Measurements from ENCODE around the gene NOS3. TPM values are rescaled to one million over a fixed set of nuclear protein-coding genes. Genes with fewer than 3 reads are reported as not detected.
A peak's percentile ranks its signal among the peaks of the same experiment; 100 is the strongest.
"Not testable (repeated sequence)": the region's sequence is repeated elsewhere in the genome, so short reads cannot be mapped to it uniquely, and the experiment has no call there.

Gene NOS3
- total RNA-seq, 1 experiment from 2014 or later = 0.66 TPM

DNA sequence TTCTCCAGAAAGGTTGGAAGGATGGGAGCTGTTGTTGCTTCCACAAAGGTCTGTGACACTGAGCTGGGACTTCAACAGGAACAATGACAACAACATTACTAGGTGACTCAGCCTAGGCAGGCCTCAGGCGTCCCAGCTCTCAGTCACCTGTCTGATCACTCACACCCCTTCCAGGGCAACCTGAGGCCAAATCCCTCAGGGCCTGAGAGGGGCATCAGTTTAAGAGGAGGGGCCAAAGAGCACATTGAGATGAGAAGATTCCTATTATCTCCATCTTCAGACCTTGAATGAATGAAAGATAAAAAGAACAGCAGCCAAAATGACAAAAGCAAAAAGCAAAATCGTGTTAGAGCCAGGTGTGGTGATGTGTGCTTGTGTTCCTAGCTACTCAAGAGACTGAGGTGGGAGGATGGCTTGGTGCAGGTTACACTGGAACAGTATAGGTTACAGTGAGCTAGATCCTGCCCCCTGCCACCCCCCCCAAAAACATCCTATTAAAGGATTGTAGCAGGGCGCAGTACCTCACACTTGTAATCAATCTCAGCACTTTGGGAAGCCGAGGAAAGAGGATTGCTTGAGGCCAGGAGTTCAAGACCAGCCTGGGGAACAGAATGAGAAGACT, 33.7 kb downstream of the NOS3 start, which contains the start of gene ATG9B:
Gene ATG9B (minus strand): TSS at position 60 of the 622 bp plus-strand sequence. CDS start 71 bp downstream, outside the sequence.
- Histone ChIP-seq H3K4me3 (ENCODE audit: low read length) (no peak within 1 kb of the TSS), H3F3A (ENCODE audit: low read length, unreplicated experiment) (no peaks in the 10 kb centered on the region), H3K79me2 (ENCODE audit: low read length) (peaks cover 9% of the 10 kb centered on the region), H3K36me3 (ENCODE audit: low read depth, low read length) (no peaks in the 10 kb centered on the region), H3K4me1 (ENCODE audit: insufficient read depth, low read length) (peaks cover 42% of the 10 kb centered on the region), H3K4me2 (ENCODE audit: low read length) (peak within 1 kb of the TSS; percentile 9; the same call in 1 of the 2 replicates), H4K20me1 (ENCODE audit: low read length) (no peaks in the 10 kb centered on the region), H2AFZ (ENCODE audit: low read length) (no peak within 1 kb of the TSS), H3K27me3 (ENCODE audit: low read length) (no peaks in the 10 kb centered on the region), H3K9me3 (ENCODE audit: low read length) (no peaks in the 10 kb centered on the region), H3K9ac (ENCODE audit: low read length) (no peak within 1 kb of the TSS), H3K27ac (ENCODE audit: low read length) (no peak within 1 kb of the TSS), H3K9me2 (replicated peaks; ENCODE audit: low read length) (no peaks in the 10 kb centered on the region)
- intact Hi-C loops (cut with micrococcal nuclease) = no loop called here
- no TSS peak for BruUV-seq (replicated peaks)
- TF ChIP-seq CTCF (conservative IDR thresholded peaks at IDR 0.05; ENCODE audit: low read depth, low read length) (no peak), EZH2phosphoT487 (IDR thresholded peaks at IDR 0.05; ENCODE audit: borderline replicate concordance, low read length) (no peak), EZH2 (IDR thresholded peaks at IDR 0.05; ENCODE audit: low read length, unreplicated experiment) (no peak)
- ATAC-seq (peak; percentile 12; the same call in 1 of the 2 replicates), DNase-seq (peak; percentile 71)
- CTCF ChIA-PET = interaction anchor here (0.6 to 0.7 kb wide), 3 partner anchors 11 to 1362 kb away, joined by 4 to 10 read pairs (median 9); no protein-coding TSS in a partner anchor
- POLR2A ChIA-PET (ENCODE audit: unreplicated experiment) = interaction anchor here (0.6 kb wide), 1 partner anchor 9 kb away, joined by 3 read pairs; no protein-coding TSS in a partner anchor

GRCh38 chr7:151025924-151026671, 35.3 kb downstream of the NOS3 start:
- Histone ChIP-seq H3K27ac (ENCODE audit: low read length) (peak overlapping the region; percentile 44; the same call in 1 of the 2 replicates), H2AFZ (ENCODE audit: low read length) (no peak overlapping the region), H3F3A (ENCODE audit: low read length, unreplicated experiment) (no peaks in the 10 kb centered on the region), H3K4me3 (ENCODE audit: low read length) (no peak overlapping the region), H3K9me2 (replicated peaks; ENCODE audit: low read length) (no peaks in the 10 kb centered on the region), H3K9ac (ENCODE audit: low read length) (no peak overlapping the region), H3K36me3 (ENCODE audit: low read depth, low read length) (no peaks in the 10 kb centered on the region), H3K4me1 (ENCODE audit: insufficient read depth, low read length) (peaks cover 44% of the 10 kb centered on the region), H3K27me3 (ENCODE audit: low read length) (no peaks in the 10 kb centered on the region), H3K4me2 (ENCODE audit: low read length) (0 out of 2 replicates have a peak overlapping the region, but pooled peaks have one; percentile 7), H3K9me3 (ENCODE audit: low read length) (no peaks in the 10 kb centered on the region), H4K20me1 (ENCODE audit: low read length) (no peaks in the 10 kb centered on the region), H3K79me2 (ENCODE audit: low read length) (peaks cover 20% of the 10 kb centered on the region)
- intact Hi-C loops (cut with micrococcal nuclease) = no loop called here
- TF ChIP-seq CTCF (conservative IDR thresholded peaks at IDR 0.05; ENCODE audit: low read depth, low read length) = no peak
- no peak for TF ChIP-seq EZH2 (IDR thresholded peaks at IDR 0.05; ENCODE audit: low read length, unreplicated experiment)
- no peak for TF ChIP-seq EZH2phosphoT487 (IDR thresholded peaks at IDR 0.05; ENCODE audit: borderline replicate concordance, low read length)
- BruUV-seq (replicated peaks) = no TSS peak
- DNase-seq (peak; percentile 82), ATAC-seq (no peak)
- ChIA-PET CTCF (no interaction called here), POLR2A (ENCODE audit: unreplicated experiment) (no interaction called here)

DNA sequence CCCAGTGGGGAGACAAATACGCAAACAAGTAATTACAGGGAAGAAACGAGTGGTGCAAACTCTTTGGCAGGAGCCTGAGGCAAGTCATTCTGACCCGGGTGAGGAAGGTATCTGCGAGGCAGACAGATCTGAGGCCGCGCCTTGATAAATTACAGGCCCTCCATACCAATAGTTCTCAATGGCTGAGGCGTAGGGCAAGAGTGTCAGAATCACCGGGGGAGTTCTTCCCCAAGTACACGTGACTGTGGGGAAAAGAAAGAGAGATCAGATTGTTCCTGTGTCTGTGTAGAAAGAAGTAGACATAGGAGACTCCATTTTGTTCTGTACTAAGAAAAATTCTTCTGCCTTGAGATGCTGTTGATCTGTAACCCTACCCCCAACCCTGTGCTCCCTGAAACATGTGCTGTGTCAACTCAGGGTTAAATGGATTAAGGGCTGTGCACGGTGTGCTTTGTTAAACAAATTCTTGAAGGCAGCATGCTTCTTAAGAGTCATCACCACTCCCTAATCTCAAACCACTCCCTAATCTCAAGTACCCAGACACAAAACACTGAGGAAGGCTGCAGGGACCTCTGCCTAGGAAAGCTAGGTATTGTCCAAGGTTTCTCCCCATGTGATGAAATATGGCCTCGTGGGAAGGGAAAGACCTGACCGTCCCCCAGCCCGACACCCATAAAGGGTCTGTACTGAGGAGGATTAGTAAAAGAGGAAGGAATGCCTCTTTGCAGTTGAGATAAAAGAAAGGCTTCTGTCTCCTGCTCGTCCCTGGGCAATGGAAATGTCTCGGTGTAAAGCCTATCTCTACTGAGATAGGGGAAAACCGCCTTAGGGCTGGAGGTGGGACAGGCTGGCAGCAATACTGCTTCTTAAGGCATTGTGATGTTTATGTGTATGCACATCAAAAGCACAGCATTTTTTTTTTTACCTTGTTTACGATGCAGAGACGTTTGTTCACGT, 36.2 kb downstream of the NOS3 start:
- POLR2A ChIA-PET (ENCODE audit: unreplicated experiment) = not testable (repeated sequence)

DNA sequence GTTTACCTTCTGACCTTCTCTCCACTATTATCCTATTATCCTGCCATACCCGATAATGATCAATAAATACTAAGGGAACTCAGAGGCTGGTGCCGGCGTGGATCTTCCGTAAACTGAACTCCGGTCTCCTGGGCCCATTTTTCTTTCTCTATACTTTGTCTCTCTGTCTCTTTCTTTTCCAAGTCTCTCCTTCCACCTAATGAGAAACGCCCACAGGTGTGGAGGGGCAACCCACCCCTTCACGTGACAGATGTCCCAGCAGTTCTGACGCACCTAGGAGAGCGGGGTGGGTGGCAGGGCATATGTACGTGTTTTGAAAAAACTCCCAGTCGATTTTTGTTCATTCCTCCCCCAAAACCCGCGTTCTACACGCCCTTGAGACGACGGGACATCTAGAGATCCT, 36.9 kb downstream of the NOS3 start:
- peaks cover 44% of the 10 kb centered on the region for H3K4me1 ChIP-seq (ENCODE audit: insufficient read depth, low read length)
- peak overlapping the region; percentile 61 for H3K27ac ChIP-seq (ENCODE audit: low read length)
- H3K9me3 ChIP-seq (ENCODE audit: low read length); H3F3A ChIP-seq (ENCODE audit: low read length, unreplicated experiment); H4K20me1 ChIP-seq (ENCODE audit: low read length); H3K27me3 ChIP-seq (ENCODE audit: low read length); H3K9me2 ChIP-seq (replicated peaks; ENCODE audit: low read length); H3K36me3 ChIP-seq (ENCODE audit: low read depth, low read length); DNase-seq; ATAC-seq: not testable (repeated sequence)
- peak overlapping the region; percentile 88 for H3K4me2 ChIP-seq (ENCODE audit: low read length)
- intact Hi-C loops (cut with micrococcal nuclease) = loop anchor here (1.0 kb wide), 3 partner anchors 31 to 84 kb away; partner anchors contain the start of gene FASTK
- H3K9ac ChIP-seq (ENCODE audit: low read length) = peak overlapping the region; percentile 61
- H3K79me2 ChIP-seq (ENCODE audit: low read length) = peaks cover 24% of the 10 kb centered on the region
- ChIA-PET CTCF (interaction anchor here (0.6 to 1.5 kb wide), 4 partner anchors 16 to 83 kb away, joined by 3 to 12 read pairs (median 4); no protein-coding TSS in a partner anchor), POLR2A (ENCODE audit: unreplicated experiment) (interaction anchor here (0.6 to 0.7 kb wide), 3 partner anchors 24 to 129 kb away, joined by 3 to 5 read pairs (median 4); no protein-coding TSS in a partner anchor)
- H2AFZ ChIP-seq (ENCODE audit: low read length) = peak overlapping the region; percentile 62
- H3K4me3 ChIP-seq (ENCODE audit: low read length) = peak overlapping the region; percentile 75
- TSS peak; percentile 96 for BruUV-seq (replicated peaks)

More for the DNA sequence above, 36.2 kb downstream of the NOS3 start:
- intact Hi-C loops (cut with micrococcal nuclease); H4K20me1 ChIP-seq (ENCODE audit: low read length); ATAC-seq; H3K36me3 ChIP-seq (ENCODE audit: low read depth, low read length); H3K9me2 ChIP-seq (replicated peaks; ENCODE audit: low read length); H3K9me3 ChIP-seq (ENCODE audit: low read length); H3F3A ChIP-seq (ENCODE audit: low read length, unreplicated experiment); H3K27me3 ChIP-seq (ENCODE audit: low read length); BruUV-seq (replicated peaks): not testable (repeated sequence)
- DNase-seq = peak; percentile 42
- peak overlapping the region; percentile 61 for H3K27ac ChIP-seq (ENCODE audit: low read length)
- peak overlapping the region; percentile 88 for H3K4me2 ChIP-seq (ENCODE audit: low read length)
- peaks cover 44% of the 10 kb centered on the region for H3K4me1 ChIP-seq (ENCODE audit: insufficient read depth, low read length)
- H3K4me3 ChIP-seq (ENCODE audit: low read length) = peak overlapping the region; percentile 75
- CTCF ChIA-PET = interaction anchor here (1.5 kb wide), 1 partner anchor 84 kb away, joined by 12 read pairs; no protein-coding TSS in a partner anchor
- peaks cover 24% of the 10 kb centered on the region for H3K79me2 ChIP-seq (ENCODE audit: low read length)
- H2AFZ ChIP-seq (ENCODE audit: low read length) = peak overlapping the region; percentile 62; the same call in 1 of the 2 replicates
- H3K9ac ChIP-seq (ENCODE audit: low read length) = peak overlapping the region; percentile 61
